Measurements from ENCODE around the gene MGAT3. TPM values are rescaled to one million over a fixed set of nuclear protein-coding genes. Genes with fewer than 3 reads are reported as not detected.

Gene MGAT3
- total and polyA plus RNA-seq, 2 of the 13 experiments (the other 11 are each of a cell fraction or from before 2014, with no cell fraction given) = 0.11 to 0.15 TPM

GRCh38 chr22:39524089-39524752, 67.4 kb downstream of the MGAT3 start (continued):
- TF ChIP-seq PRDM10 (CRISPR knock-in tag; IDR thresholded peaks at IDR 0.05; ENCODE audit: low read depth) (no peak), ZNF605 (CRISPR knock-in tag; IDR thresholded peaks at IDR 0.05) (0 out of 2 replicates have a peak, but pooled peaks have one; percentile 25), IRF9 (CRISPR knock-in tag; IDR thresholded peaks at IDR 0.05; ENCODE audit: borderline replicate concordance) (0 out of 2 replicates have a peak, but pooled peaks have one; percentile 19), FOXP4 (CRISPR knock-in tag; IDR thresholded peaks at IDR 0.05) (no peak), TARDBP (CRISPR knock-in tag; IDR thresholded peaks at IDR 0.05) (no peak), MAZ (IDR thresholded peaks at IDR 0.05; ENCODE audit: borderline replicate concordance, low read depth, low read length) (no peak), MAZ (CRISPR knock-in tag; IDR thresholded peaks at IDR 0.05; ENCODE audit: low read depth) (no peak), AKAP8 (CRISPR knock-in tag; IDR thresholded peaks at IDR 0.05) (no peak), ZBTB3 (CRISPR knock-in tag; IDR thresholded peaks at IDR 0.05; ENCODE audit: borderline replicate concordance, low read depth) (no peak), TEAD2 (CRISPR knock-in tag; IDR thresholded peaks at IDR 0.05) (no peak), CCDC6 (CRISPR knock-in tag; IDR thresholded peaks at IDR 0.05) (no peak), PAX8 (CRISPR knock-in tag; IDR thresholded peaks at IDR 0.05; ENCODE audit: borderline replicate concordance) (no peak), ETV6 (CRISPR knock-in tag; conservative IDR thresholded peaks at IDR 0.05) (no peak), GLMP (CRISPR knock-in tag; IDR thresholded peaks at IDR 0.05; ENCODE audit: borderline replicate concordance) (no peak), ZNF101 (CRISPR knock-in tag; IDR thresholded peaks at IDR 0.05; ENCODE audit: borderline replicate concordance, low read depth) (no peak), PPARG (CRISPR knock-in tag; conservative IDR thresholded peaks at IDR 0.05) (no peak), ZFP91 (CRISPR knock-in tag; IDR thresholded peaks at IDR 0.05; ENCODE audit: borderline replicate concordance) (0 out of 2 replicates have a peak, but pooled peaks have one; percentile 13), ZNF678 (CRISPR knock-in tag; IDR thresholded peaks at IDR 0.05) (no peak), TOPORS (CRISPR knock-in tag; IDR thresholded peaks at IDR 0.05) (no peak), PHF20 (CRISPR knock-in tag; IDR thresholded peaks at IDR 0.05) (no peak)
